ENCODE results near the gene LYZL2. TPM values are rescaled to one million over a fixed set of nuclear protein-coding genes. Genes with fewer than 3 reads are reported as not detected.

Gene LYZL2
- total RNA-seq, 1 experiment from 2014 or later: not detected

DNA sequence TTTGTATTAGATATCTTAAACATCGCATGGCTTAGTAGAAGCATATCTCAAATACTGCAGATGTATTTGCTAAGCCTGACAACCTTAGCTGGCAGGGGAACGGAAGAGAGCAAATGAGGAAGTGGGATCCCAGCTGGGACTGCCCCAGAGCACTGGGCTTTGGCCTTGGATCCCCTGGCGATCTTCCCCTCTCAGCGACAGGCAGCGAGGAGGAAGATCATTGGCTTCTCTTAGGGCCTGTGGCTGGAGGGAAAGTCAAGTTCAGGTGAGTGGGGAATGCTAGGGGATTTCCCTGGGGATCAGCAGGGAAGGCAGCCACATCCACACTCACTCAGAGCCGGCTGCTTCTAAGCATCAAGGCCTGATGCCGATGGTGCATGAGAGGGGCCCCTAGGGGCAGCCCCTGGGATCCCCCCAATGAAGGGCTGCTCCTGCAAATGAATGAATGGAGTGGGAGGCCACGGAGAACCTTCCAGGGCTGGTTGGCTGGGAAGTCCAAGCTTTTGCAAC is 42.0 kb downstream of the LYZL2 start:
- CTCF ChIA-PET: no interaction called here
- H4K20me1 ChIP-seq (ENCODE audit: insufficient read depth): no peaks in the 10 kb centered on the region
- no peaks in the 10 kb centered on the region for H3K36me3 ChIP-seq (ENCODE audit: control insufficient read depth in 1 of 2, insufficient read depth in 2 of 2, low read length in 2 of 2)
- intact Hi-C loops (cut with micrococcal nuclease): no loop called here
- no peak overlapping the region for H3K27ac ChIP-seq (ENCODE audit: low read depth, low read length)
- no peaks in the 10 kb centered on the region for H3K9me2 ChIP-seq (ENCODE audit: insufficient read depth)
- no peaks in the 10 kb centered on the region for H3K79me2 ChIP-seq (ENCODE audit: insufficient read depth, low read length)
- RAD21 ChIA-PET (ENCODE audit: low non-redundant PET in 1 of 2, low total read pairs in 2 of 2, uncharacterized antibody in 2 of 2, unreplicated experiment in 2 of 2): no interaction called here
- no peaks in the 10 kb centered on the region for H3K9me3 ChIP-seq (ENCODE audit: control insufficient read depth in 1 of 2, insufficient read depth in 1 of 2, low read depth in 1 of 2, low read length in 2 of 2)
- no peak overlapping the region for H3K9ac ChIP-seq (ENCODE audit: low read length)
- no peak for TF ChIP-seq CBX3 (IDR thresholded peaks at IDR 0.05; ENCODE audit: low read depth)
- no peak for TF ChIP-seq ZNF274 (IDR thresholded peaks at IDR 0.05; ENCODE audit: low read depth, low read length)
- TF ChIP-seq SP1 (IDR thresholded peaks at IDR 0.05; ENCODE audit: low read depth): no peak
- TF ChIP-seq TCF7L2 (IDR thresholded peaks at IDR 0.05; ENCODE audit: borderline replicate concordance, extremely low read depth, insufficient read depth, insufficient read length): no peak
- TF ChIP-seq ZFX (IDR thresholded peaks at IDR 0.05): no peak
- no peak for TF ChIP-seq EZH2 (IDR thresholded peaks at IDR 0.05)
- no peak for TF ChIP-seq RAD21 (IDR thresholded peaks at IDR 0.05; ENCODE audit: low read depth)
- no peak for TF ChIP-seq SIN3A (IDR thresholded peaks at IDR 0.05; ENCODE audit: low read depth)
- TF ChIP-seq, protein P1, sequence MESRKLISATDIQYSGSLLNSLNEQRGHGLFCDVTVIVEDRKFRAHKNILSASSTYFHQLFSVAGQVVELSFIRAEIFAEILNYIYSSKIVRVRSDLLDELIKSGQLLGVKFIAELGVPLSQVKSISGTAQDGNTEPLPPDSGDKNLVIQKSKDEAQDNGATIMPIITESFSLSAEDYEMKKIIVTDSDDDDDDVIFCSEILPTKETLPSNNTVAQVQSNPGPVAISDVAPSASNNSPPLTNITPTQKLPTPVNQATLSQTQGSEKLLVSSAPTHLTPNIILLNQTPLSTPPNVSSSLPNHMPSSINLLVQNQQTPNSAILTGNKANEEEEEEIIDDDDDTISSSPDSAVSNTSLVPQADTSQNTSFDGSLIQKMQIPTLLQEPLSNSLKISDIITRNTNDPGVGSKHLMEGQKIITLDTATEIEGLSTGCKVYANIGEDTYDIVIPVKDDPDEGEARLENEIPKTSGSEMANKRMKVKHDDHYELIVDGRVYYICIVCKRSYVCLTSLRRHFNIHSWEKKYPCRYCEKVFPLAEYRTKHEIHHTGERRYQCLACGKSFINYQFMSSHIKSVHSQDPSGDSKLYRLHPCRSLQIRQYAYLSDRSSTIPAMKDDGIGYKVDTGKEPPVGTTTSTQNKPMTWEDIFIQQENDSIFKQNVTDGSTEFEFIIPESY (IDR thresholded peaks at IDR 0.05; ENCODE audit: extremely low read depth, insufficient replicate concordance, low read length): no peak
- TF ChIP-seq, protein P2, sequence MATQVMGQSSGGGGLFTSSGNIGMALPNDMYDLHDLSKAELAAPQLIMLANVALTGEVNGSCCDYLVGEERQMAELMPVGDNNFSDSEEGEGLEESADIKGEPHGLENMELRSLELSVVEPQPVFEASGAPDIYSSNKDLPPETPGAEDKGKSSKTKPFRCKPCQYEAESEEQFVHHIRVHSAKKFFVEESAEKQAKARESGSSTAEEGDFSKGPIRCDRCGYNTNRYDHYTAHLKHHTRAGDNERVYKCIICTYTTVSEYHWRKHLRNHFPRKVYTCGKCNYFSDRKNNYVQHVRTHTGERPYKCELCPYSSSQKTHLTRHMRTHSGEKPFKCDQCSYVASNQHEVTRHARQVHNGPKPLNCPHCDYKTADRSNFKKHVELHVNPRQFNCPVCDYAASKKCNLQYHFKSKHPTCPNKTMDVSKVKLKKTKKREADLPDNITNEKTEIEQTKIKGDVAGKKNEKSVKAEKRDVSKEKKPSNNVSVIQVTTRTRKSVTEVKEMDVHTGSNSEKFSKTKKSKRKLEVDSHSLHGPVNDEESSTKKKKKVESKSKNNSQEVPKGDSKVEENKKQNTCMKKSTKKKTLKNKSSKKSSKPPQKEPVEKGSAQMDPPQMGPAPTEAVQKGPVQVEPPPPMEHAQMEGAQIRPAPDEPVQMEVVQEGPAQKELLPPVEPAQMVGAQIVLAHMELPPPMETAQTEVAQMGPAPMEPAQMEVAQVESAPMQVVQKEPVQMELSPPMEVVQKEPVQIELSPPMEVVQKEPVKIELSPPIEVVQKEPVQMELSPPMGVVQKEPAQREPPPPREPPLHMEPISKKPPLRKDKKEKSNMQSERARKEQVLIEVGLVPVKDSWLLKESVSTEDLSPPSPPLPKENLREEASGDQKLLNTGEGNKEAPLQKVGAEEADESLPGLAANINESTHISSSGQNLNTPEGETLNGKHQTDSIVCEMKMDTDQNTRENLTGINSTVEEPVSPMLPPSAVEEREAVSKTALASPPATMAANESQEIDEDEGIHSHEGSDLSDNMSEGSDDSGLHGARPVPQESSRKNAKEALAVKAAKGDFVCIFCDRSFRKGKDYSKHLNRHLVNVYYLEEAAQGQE (IDR thresholded peaks at IDR 0.05; ENCODE audit: low read depth): no peak
- TF ChIP-seq EGR1 (IDR thresholded peaks at IDR 0.05; ENCODE audit: low read depth): no peak
- TF ChIP-seq YY1 (IDR thresholded peaks at IDR 0.05; ENCODE audit: extremely low read depth, insufficient replicate concordance, low read depth, low read length): no peak
- TF ChIP-seq SRF (IDR thresholded peaks at IDR 0.05; ENCODE audit: low read depth): no peak
- no peak for TF ChIP-seq POLR2AphosphoS5 (IDR thresholded peaks at IDR 0.05; ENCODE audit: low read depth, low read length)
- TF ChIP-seq JUND (IDR thresholded peaks at IDR 0.05): no peak
- no peak for TF ChIP-seq FOSL1 (IDR thresholded peaks at IDR 0.05; ENCODE audit: low read depth)
- TF ChIP-seq ELF1 (IDR thresholded peaks at IDR 0.05; ENCODE audit: borderline replicate concordance, low read depth): no peak
- H2AFZ ChIP-seq (ENCODE audit: low read depth, low read length, poor library complexity, severe bottlenecking): no peak overlapping the region
- H3K4me1 ChIP-seq (ENCODE audit: control insufficient read depth in 1 of 2, insufficient read depth in 2 of 2, low read length in 2 of 2): peaks cover 11 to 15% of the 10 kb centered on the region in 2 experiments; a peak in 3 of 4 replicates
- POLR2A ChIA-PET: no interaction called here
- DNase-seq (ENCODE audit: low read depth, low spot score) (no peak), ATAC-seq (no peak)
- no TSS peak for BruUV-seq (replicated peaks)
- H3K4me3 ChIP-seq (replicated peaks in 1 of 2; ENCODE audit: low read depth in 1 of 2, low read length in 2 of 2): no peak overlapping the region
- H3K4me2 ChIP-seq (ENCODE audit: low read length): no peak overlapping the region
- no peaks in the 10 kb centered on the region for H3K27me3 ChIP-seq (ENCODE audit: insufficient read depth, low read length)
